HEK293 (cell line): Measurements from ENCODE around the gene HMOX1.

Source experiments
- CTCF ChIP-seq: fragments of 450-650 bp; formaldehyde crosslinking; IDR thresholded peaks from 2 replicates; pipeline ENCODE4 v1.5.1; 2016; ENCODE audit warnings: missing biosample characterization, missing genetic modification characterization
- ELK4 ChIP-seq: IDR thresholded peaks from 2 replicates; pipeline ENCODE4 v1.6.1; 2011; ENCODE audit warnings: mild to moderate bottlenecking, low read depth, low read length, borderline replicate concordance
- KLF1 ChIP-seq: fragments of 450-650 bp; formaldehyde crosslinking; IDR thresholded peaks from 2 replicates; pipeline ENCODE4 v1.5.1; 2016; ENCODE audit warnings: missing biosample characterization, missing genetic modification characterization
- PRDM1 ChIP-seq: fragments of 450-650 bp; formaldehyde crosslinking; IDR thresholded peaks from 2 replicates; pipeline ENCODE4; 2016; ENCODE audit warnings: missing biosample characterization, missing genetic modification characterization
- SP2 ChIP-seq: fragments of 450-650 bp; formaldehyde crosslinking; IDR thresholded peaks from 2 replicates; pipeline ENCODE4 v1.5.1; 2016; ENCODE audit warnings: missing biosample characterization, missing genetic modification characterization
- ZNF121 ChIP-seq: fragments of 450-650 bp; formaldehyde crosslinking; IDR thresholded peaks from 2 replicates; pipeline ENCODE4 v1.5.1; 2016; ENCODE audit warnings: missing biosample characterization, missing genetic modification characterization
- ZNF280C ChIP-seq: fragments of 450-650 bp; formaldehyde crosslinking; IDR thresholded peaks from 2 replicates; pipeline ENCODE4 v1.5.1; 2016; ENCODE audit warnings: missing biosample characterization, missing genetic modification characterization
- ZNF510 ChIP-seq: fragments of 450-650 bp; formaldehyde crosslinking; IDR thresholded peaks from 2 replicates; pipeline ENCODE4 v1.5.1; 2018; ENCODE audit warnings: mild to moderate bottlenecking, missing genetic modification characterization, missing biosample characterization; ENCODE audit not compliant: insufficient replicate concordance
- ZNF747 ChIP-seq: fragments of 450-650 bp; formaldehyde crosslinking; IDR thresholded peaks from 2 replicates; pipeline ENCODE4 v1.5.1; 2016; ENCODE audit warnings: missing biosample characterization, missing genetic modification characterization
- ZXDB ChIP-seq: fragments of 450-650 bp; formaldehyde crosslinking; IDR thresholded peaks from 2 replicates; pipeline ENCODE4 v1.5.1; 2016; ENCODE audit warnings: missing biosample characterization, missing genetic modification characterization

DNA sequence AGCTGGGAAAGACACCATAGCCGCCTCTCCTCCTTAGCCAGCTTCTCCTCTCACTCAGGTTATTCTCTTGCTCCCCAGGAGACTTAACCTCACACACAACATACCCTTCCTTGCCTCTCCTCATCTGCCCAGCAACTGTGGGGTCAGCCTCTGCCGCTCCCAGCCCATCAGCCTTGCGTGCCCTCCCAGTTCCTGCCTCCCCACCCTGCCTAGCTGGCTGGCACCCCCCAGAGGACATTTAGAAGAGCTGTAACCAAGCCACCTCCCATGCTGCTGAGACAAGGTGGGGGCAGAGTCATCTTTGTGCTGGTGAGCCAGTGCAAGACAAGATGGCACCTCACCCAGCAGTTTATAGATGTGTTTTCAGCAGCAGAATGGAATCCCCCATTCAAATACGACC is 43.0 kb upstream of the HMOX1 start:
- TF ChIP-seq ZXDB (tag by site-specific recombination) (no peak), CTCF (tag by site-specific recombination) (no peak), ZNF747 (no peak), PRDM1 (tag by site-specific recombination) (no peak), ZNF121 (no peak), ELK4 (no peak), SP2 (tag by site-specific recombination) (no peak), KLF1 (tag by site-specific recombination) (no peak), ZNF510 (no peak), ZNF280C (tag by site-specific recombination) (no peak)
